GM19025 (cell line): Measurements from ENCODE around the gene CHEK2.
"Not testable (repeated sequence)": the region's sequence is repeated elsewhere in the genome, so short reads cannot be mapped to it uniquely, and the experiment has no call there.

Source experiments
- ATAC-seq: cut with Tn5 transposase; IDR thresholded peaks from one replicate; pipeline ENCODE4 v1.9.1; 2021; ENCODE audit warnings: mild to moderate bottlenecking, low read depth, moderate library complexity; ENCODE audit not compliant: unreplicated experiment

CHEK2 gene

DNA sequence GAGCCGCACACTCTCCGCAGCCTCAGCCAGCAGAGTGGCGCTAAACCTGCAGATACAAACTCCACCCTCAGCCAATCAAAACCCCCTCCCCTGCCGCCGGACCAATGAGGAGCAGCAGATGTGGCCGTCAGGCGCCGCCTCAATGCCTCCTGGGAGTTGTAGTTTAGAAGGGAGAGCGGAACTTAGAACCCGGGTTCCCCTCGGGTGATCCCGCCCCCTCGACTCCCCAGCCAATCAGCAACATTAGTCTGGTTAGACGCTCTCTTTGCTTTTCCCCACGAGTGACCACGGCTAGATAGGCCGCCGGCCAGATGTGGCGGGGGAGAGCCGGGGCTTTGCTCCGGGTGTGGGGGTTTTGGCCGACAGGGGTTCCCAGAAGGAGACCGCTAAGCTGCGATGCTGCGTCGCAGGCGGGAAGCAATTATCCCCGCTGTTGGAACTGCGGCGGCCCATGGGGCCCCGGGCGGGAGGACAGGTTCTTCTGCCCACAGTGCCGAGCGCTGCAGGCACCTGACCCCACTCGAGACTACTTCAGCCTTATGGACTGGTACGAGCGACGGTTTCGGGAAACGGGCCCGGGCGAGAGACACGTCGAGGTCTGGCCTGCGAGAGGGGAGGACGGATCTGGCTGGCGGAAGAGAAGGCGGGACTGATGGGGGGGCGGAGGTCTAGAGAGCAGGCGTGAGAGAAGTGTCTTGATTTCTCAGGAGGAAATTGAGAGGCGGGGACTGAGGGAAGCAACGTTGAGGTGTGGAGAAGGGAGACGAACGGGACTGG is at the start of gene CHEK2, which contains the start of gene HSCB:
Gene CHEK2 (minus strand): TSS at position 36 of the 777 bp plus-strand sequence. CDS start 7,099 bp downstream, outside the sequence.
Gene HSCB (plus strand): TSS at position 255 of the 777 bp plus-strand sequence. CDS start 57 bp downstream, at position 312.
- ATAC-seq = peak; percentile 93

DNA sequence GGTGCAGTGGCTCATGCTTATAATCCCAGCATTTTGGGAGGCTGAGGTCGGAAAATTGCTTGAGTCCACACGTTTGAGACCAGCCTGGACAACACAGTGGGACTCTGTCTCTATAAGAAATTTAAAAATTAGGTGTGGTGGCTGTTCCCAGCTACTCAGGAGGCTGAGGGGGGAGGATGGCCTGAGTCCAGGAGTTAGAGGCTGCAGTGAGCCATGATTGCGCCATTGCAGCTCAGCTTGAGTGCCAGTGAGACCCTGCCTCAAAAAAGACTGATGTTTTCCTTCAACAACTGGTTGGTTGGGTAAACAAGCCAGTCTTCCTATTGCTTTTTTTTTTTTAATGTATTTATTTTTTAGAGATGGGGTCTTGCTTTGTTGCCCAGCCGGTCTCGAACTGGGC is 49.5 kb upstream of the CHEK2 start:
- no peak for ATAC-seq

DNA sequence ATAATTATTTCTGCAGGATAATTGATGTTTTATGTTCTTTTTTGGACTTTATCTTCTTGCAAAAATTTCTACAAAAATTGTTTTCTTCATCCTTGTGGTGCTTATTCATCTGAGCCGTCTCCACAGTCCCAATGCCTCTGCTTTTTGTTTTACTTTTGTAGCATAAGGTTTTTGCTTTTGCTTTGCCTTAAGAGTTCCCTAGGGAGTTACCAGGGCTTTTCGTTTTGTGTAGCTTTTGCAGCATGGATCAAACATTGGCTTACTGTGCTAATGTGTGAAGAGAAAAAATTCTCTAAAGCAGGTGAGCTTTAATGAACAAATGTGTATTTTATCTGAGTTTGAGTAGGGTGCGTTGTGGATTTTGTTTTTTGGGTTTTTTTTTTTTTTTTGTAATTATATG is 47.0 kb upstream of the CHEK2 start:
- no peak for ATAC-seq

DNA sequence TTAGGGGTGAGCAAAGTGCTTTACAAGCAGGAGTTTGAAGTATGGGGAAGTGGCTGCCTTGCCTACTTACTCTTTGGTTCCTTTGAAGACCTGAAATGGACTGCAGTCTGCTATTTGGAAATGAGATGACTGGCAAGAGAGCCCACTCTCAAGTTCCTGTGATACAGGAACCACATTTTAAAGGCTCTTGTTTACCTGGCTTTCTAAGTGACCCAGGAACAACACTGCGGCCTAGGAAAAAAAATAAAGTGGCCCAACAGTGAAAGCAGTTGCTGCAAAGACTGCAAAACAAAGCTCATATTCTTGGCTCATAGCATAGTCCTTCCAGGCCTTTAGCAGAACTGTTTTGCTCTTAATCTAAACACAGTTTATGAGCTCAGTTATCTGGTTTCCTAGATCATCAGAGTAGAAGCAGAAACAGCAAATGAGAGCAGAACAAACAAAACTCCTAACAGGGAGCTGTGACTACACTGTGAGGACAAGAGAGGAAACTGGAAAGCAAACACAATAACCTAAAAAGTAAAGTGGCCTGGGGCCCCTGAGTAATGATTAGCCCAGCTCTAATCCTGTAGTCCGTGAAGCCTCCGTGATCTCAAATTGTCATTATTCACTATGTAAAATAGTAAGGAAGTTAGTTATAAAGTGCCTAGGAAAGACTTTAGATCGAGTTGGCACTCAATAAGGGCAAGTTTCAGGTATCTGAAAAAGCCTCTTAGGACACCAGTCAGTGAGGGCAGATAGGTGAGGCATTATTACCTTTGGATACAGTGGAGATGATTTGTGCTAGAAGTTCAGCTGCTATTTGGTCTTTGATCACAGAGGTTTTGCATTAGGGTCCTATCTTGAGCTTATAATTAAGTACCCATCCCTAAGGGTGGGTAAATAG is 42.4 kb upstream of the CHEK2 start:
- ATAC-seq = no peak

DNA sequence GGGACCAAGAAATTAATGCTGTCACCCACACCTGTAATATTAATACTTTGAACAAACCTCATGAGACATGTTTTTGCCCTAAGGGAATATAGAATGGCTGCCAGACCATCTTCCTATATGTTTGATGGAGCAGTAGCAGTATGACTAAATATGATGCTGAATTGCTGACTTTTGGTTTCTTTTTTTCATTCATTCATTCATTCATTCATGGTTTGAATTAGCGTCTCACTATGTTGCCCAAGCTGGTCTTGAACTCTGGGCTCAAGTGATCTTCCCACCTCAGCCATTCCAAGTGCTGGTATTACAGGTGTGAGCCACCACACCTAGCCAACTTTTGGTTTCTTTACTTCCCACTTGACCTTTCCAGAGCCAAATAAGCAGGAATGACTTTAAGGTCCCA is 38.7 kb upstream of the CHEK2 start:
- no peak for ATAC-seq

DNA sequence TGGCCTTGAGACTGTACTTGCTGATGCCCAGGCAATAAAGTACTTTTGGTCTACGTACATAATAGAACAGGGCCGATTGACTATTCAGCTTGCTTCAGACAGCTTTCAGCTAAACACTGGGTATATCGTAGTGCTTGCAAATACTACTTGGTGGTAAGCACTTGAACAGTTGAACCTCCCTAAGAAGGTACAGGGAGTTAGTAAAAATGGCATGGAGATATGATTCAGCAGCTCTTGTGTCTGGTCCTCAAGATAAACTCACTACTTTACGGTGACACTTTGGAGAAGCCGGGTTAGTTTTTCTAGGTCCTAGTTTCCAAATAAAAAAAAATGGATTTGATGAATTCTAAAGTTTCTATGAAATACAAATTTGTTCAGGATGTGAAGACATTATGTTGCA is 38.2 kb upstream of the CHEK2 start:
- no peak for ATAC-seq

DNA sequence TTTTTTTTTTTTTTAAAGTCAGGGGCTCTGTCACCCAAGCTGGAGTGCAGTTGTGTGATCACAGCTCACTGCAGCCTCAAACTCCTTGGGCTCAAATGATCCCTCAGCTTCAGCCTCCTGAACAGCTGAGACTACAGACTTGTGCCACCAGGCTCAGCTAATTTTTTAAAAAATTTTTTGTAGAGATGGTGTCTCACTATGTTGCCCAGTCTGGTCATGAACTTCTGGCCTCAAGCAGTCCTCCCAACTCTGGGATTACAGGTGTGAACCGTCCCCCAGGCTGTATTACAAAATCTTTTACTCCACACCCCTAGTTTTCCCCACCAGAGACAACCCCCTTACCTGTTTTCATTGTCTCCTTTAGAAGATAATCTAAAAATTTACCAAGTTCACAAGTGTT is 32.8 kb upstream of the CHEK2 start:
- no peak for ATAC-seq

DNA sequence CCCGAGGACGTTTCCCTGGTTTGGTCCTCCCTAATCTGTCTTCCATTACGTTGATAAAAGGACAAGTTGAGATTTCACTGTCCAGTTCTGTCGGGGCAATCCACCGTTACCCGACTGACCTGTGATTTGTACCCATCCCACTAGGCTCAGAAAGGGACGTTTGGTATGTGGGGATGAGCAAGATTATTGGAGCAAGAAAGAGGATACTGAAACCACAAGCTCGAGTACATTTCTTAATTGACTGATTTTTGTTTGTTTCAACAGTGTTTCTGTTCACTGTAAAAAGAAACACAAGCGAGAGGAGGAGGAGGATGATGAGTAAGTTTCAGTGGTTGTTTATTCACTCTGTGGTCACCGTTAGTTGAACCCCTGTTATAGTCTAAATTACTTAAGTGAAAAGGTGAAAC is 31.8 kb upstream of the CHEK2 start:
- no peak for ATAC-seq

DNA sequence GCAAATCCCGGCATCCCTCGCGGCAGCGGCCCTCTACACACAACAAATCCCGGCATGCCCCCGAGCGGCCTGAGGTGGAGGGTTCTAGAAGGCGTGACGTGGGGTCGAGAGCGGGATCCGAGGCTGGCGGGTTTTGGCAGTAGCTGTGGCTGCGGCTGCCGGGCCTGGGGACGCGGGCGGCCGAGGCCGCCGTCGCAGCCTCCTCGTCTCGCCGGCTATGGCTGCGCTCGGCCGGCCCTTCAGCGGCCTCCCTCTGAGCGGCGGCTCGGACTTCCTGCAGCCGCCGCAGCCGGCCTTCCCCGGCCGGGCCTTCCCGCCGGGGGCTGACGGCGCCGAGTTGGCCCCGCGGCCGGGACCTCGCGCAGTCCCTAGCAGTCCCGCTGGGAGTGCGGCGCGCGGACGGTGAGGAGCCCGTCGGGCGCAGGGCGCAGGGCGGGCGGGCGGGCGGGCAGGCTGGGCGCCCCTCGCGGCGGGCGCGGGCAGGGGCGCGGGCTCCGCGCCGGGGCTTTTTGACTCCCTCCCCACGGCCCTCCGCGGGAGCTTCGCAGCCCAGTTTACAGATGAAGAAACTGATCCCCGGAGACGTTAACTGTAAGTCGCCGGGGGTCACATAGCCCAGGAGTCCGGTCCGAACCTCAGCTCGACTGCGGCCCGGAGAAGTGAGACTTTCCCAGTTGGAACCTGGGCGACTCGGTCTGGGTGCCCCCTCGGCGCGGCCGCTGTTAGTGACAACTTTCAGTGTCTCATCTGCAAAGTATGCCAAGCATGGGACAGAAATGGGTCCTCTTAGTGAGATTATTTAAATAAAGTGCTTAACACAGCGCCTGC is 31.2 kb upstream of the CHEK2 start, which contains the start of gene CCDC117:
Gene CCDC117 (plus strand): TSS at position 63 of the 828 bp plus-strand sequence. CDS start 155 bp downstream, at position 218.
- ATAC-seq = peak; percentile 87

DNA sequence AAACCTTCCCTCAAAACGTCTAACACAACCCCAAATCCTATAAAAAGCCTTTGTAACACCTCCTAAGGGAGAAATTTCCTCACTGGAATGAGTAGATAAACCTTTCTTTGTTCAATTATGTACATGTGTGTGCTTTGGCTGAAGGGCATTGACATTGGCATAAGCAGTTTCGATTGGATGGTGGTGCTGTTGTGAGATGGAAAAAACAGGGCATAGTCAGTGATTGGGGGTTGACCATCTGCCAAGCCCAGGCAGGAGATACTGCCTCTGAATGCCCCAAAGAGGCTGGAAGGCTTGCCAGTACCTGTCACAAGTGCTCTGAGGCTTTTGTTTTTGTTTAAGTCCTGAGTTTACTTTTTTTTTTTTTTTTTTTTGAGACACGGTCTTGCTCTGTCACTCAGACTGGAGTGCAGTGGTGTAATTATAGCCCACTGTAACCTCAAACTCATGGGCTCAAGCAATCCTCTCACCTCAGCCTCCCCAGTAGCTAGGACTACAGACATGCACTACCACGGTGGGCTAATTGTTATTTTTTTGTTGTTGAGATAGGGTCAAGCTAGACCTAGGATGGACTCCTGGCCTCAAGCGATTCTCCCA is 29.7 kb upstream of the CHEK2 start:
- ATAC-seq = no peak

DNA sequence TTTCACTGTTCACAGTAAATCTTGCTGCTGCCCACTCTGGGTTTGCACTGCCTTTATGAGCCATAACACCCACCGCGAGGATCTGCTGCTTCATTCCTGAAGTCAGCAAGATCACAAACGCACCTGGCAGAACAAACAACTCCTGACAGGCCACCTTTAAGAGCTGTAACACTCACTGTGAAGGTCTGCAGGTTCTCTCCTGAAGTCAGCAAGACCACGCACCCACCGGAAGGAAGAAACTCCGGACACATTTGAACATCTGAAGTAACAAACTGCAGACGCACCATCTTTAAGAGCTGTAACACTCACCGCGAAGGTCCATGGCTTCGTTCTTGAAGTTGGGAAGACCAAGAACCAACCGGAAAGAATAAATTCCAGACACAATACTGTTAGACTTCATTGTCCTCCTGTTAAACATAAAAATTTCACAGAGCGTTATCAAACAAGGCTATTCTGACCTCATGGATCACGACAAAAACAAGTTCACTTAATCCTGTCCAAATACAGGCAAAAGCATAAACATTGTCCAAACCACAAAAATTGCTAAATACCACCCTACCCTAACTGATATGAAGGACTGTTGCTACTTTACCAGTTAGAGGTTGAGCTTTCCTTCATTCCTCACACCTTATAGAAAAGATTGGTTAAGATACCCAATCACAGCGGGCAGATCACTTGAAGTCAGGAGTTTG is 27.9 kb upstream of the CHEK2 start:
- ATAC-seq = no peak

DNA sequence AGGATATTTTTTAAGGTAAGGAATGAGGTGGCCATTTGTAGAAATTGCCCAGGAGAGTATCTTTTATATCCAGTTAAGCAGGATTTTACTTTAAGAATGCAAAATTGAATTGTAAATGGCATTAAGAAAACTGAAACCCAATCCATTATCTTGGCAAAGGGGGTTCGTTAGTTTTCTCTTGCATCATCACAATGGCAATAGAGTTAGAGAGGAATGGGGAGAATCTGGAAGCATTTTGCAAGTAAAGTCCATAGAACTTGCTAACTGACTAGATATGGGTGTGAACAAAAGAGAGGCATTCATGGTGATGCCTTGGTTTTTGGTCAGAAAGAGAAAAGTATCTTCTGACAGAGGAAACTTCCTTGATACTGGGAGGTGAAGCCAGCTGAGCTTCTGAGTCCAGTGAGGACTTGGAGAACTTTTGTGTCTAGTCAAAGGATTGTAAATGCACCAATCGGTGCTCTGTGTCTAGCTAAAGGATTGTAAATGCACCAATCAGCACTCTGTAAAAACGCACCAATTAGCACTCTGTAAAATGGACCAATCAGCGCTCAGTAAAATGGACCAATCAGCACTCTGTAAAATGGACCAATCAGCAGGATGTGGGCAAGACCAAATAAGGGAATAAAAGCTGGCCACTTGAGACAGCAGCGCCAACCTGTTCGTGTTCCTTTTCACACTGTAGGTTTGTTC is 27.2 kb upstream of the CHEK2 start:
- ATAC-seq = no peak

DNA sequence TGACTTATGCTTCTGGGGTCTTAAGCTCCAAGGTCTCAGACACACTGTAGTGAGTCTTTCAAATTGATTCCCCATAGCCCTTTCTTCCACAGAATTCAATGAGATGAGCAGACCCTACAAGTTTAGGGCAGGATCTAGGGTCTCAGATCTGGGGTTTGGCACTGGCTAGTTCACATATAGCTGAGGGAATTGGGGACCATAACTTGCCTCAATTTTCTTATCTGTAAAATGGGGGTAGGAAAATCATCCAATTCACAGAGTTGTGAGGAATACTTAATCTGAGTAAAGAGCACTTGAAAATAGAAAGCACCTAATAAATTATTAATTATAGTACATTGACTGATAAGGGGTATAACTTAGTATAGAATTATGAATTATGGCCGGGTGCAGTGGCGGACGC is 25.0 kb upstream of the CHEK2 start:
- ATAC-seq = no peak

DNA sequence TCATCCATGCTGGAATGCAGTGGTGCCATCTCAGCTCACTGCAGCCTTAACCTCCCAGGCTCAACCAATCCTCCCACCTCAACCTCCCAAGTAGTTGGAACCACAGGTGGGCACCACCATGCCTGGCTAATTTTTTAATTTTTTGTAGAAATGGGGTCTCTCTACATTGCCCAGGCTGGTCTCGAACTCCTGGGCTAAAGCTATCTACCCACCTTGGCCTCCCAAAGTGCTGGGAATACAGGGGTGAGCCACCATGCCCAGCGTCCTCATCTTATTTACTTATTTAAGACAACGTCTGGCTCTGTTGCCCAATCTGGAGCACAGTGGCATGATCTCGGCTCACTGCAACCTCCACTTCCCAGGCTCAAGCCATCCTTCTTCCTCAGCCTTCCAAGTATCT is 20.4 kb upstream of the CHEK2 start:
- ATAC-seq = not testable (repeated sequence)

DNA sequence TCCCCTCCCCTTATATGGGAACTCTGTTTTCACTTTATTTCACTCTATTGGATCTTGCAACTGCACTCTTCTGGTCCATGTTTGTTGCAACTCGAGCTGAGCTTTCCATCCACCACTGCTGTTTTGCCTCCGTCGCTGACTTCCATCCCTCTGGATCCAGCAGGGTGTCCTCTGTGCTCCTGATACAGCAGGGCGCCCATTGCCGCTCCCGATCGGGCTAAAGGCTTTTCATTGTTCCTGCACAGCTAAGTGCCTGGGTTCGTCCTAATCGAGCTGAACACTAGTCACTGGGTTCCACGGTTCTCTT is 19.8 kb upstream of the CHEK2 start:
- no peak for ATAC-seq

DNA sequence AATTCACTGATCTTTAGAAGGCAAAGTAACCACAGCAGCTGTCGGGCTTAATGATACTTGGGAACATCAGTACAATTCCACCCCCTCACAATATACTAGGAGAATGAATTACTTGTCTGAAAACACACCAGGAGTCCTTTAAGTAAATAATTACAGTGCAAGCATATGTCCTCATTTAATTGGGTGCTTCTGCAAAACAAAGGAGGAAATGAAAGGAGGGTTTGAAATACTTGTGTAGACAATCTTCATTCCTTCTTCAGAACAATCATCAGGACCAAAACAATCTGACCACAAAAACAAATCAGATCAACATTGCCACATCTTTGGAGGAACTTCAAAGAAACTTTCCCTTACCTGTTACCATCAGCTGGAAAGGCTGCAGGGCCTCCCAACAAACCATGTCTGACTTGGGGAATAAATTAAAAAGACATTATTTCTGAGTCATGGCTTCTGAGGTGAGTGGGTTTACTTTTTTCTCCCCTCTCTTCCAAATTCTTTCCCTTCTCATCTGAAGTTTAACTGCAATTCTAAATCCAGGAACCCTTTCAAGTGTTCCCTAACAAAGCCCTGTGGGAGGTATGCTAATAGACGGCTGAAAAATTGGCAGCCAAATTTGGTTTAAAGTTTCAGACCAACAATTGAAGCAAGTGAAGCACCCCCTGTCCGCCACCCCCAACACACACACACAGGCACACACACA is 18.4 kb upstream of the CHEK2 start:
- no peak for ATAC-seq

DNA sequence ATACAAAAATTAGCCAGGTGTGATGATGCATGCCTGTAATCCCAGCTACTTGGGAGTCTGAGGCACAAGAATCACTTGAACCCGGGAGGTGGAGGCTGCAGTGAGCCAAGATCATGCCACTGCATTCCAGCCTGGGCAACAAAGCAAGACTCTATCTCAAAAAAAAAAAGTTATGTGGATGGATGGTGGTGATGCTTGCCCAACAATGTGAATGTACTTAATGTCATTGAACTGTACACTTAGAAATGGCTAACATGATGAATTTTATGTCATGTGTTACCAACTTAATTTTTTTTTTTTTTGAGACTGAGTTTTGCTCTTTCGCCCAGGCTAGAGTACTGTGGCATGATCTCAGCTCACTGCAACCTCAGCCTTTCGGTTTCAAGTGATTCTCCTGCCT is 12.9 kb upstream of the CHEK2 start:
- ATAC-seq = not testable (repeated sequence)

DNA sequence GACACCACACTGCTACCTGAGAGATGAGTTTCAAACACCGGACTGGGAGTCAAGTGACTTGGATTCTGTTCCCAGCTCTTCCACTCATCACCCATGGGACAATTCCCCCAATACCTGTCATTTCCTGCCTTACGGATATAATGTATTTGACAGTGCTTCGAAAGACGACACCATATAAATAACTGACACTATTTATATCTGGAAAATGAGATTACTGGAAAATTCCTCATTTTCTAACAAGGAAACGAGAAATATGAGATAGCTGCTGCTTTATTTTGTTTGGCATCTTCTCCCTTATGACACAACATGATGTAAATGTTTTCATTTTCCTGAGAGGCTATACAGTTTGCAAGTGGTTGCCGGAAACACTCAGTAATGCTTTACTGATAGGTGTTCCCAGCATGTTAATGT is 8.9 kb upstream of the CHEK2 start:
- ATAC-seq = no peak

DNA sequence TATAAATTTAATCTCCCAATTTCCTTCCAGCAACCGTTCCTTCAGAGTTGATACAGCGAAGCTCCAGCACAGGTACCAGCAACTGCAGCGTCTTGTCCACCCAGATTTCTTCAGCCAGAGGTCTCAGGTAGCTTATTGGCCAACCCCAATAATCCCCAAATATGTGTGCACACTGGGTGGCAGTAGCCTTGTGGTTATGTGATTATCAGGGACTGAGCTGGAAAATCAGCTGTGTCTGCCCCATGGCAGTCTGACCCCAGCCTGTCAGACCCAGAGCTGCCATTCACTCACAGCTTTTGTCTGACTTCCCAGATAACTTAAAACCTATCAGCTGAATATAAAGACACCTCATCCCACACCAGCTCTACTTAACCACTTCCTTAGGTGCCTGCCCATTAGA is 2.2 kb upstream of the CHEK2 start:
- no peak for ATAC-seq
